Stimulated activated naive CD4-positive, alpha-beta T cell treated with Interleukin-2 at 50 U/mL for 16 hours (primary cell): ENCODE results near the gene CFAP299.

Source experiments
- DNase-seq: peaks from one replicate; lab custom pipeline; 2025; lab: John Stamatoyannopoulos, UW

The CFAP299 gene

DNA sequence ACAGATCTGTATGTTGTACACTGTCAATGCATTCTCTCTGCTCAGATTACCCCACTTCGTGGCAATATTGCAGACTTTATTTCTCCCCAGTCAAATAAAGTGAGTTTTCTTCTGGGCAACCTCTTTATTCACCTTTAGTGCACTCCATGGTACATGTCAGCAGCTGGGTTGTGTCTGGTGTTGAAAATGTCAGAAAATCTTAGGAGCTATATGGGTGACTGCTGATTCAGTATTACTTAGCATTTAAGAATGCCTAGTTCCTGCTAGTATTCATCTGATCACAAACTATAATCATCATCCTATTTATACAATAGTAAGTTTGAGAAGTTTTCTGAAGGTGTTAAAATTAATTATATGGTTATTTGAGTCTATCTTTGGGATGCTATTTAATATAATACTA, 112.5 kb downstream of the CFAP299 start:
- DNase-seq: no peak

- DNase-seq: no peak
Observed at GRCh38 chr4:80452055-80452454, 116.5 kb downstream of the CFAP299 start.

GRCh38 chr4:80452768-80453167, 117.2 kb downstream of the CFAP299 start:
- no peak for DNase-seq

- DNase-seq: no peak
Observed at GRCh38 chr4:80454040-80454439, 118.5 kb downstream of the CFAP299 start.

GRCh38 chr4:80454556-80454955, 119.0 kb downstream of the CFAP299 start:
- DNase-seq: no peak

DNA sequence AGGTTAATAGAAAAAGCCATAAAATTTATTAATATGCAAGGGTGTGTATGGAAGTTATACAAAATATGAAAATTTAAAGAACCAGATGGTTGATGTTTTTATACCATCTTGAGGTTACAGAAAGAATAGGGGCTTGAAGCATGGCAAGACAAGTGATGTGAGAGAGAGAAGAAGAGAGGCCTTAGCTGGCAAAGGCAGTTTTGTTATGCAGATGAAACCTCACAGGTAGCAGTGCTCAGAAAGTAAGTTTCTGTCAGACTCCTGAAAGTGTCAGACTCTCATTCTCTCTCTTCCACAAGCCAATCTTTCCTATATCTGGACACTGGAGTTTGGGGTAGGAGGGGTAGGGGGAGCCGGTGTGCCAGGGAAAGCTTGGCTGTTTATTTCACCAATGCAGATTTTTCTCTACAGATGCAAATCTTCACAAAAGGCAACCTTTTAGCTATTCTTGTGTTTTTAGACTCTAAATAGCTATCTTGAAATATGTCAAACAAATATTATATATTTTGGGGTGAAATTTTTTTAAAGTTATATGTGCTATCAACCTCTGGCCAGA, 124.5 kb downstream of the CFAP299 start:
- DNase-seq: no peak

DNA sequence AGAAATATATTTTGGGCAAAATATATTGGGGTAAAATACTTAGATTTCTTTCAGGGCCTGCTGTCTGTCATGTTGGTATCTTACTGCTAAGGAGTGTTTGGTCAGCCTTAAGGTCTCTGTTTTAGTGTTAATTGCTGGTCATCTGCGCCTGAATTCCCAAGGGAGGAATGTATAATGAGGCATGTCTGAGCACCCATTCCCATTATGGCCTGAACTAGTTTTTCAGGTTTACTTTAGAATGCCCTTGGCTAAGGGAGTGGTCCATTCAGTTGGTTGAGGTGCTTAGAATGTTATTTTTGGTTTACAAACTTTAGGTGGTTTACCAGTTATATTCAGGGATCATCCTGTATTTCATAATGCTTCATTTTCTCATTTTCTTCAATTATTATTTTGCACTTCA, 125.9 kb downstream of the CFAP299 start:
- no peak for DNase-seq

GRCh38 chr4:80462621-80463091, 127.1 kb downstream of the CFAP299 start:
- no peak for DNase-seq

- DNase-seq: no peak
Observed at GRCh38 chr4:80463509-80463908, 128.0 kb downstream of the CFAP299 start.

DNA sequence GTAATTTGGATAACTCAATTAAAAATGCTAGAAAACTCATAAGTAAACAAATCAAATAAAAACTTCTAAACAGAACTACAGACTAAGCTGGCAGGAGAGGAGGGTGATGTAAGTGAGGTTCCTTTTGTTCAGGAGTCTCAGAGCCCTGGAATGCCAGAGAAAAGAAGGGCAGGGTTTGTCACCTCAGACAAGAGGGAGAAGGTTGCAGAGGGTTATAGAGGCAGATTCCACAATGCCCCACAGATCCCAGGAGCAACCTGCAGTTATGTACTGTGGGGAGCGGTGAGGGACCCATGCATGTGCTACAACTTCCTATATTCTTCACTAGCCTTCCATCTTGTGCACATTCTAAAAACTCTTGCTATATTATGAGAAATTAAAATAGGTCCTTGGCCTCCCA, 129.7 kb downstream of the CFAP299 start:
- no peak for DNase-seq

DNA sequence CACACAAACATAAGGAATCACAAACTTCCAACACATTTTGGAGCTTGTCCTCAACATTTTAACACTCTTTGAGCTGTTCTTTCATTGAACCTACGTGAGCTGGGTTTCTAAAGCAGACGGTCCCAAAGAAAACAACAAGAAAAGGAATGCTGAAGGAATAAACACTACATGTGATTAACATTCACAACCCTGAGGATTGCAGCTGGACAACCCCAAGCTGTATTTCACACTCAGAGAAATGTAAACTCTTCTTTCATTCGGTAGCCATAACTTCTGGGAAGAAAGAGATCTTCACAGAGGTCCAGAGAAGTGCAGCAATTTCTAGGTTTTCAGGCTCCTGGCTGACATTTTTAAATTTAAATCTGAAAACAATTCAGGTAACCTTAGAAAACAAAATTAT, 130.2 kb downstream of the CFAP299 start:
- DNase-seq: no peak

- no peak for DNase-seq
Observed at GRCh38 chr4:80466618-80467017, 131.1 kb downstream of the CFAP299 start.

GRCh38 chr4:80471756-80472155, 136.2 kb downstream of the CFAP299 start:
- no peak for DNase-seq

- no peak for DNase-seq
Observed at GRCh38 chr4:80475236-80475635, 139.7 kb downstream of the CFAP299 start.

DNA sequence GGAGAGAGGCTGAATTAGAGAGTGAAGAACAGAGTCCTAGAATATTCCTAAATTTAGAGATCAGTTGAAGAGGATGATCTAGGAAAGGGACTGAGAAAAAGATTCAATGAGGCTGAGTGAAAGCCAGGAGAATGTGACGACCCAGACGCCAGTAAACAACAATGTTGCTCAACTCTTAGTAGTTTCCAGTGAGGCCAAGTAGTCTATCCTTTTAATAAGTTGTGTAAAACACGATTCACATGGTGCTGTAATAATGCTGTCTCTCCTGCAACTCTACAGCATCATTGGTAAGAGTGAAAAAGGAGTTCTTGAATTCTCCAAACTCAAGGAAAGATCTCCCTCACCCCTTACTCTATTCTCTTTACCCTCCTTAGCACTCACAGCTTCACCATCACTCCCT, 140.3 kb downstream of the CFAP299 start:
- DNase-seq: no peak

- DNase-seq: no peak
Observed at GRCh38 chr4:80484712-80485111, 149.2 kb downstream of the CFAP299 start.

DNA sequence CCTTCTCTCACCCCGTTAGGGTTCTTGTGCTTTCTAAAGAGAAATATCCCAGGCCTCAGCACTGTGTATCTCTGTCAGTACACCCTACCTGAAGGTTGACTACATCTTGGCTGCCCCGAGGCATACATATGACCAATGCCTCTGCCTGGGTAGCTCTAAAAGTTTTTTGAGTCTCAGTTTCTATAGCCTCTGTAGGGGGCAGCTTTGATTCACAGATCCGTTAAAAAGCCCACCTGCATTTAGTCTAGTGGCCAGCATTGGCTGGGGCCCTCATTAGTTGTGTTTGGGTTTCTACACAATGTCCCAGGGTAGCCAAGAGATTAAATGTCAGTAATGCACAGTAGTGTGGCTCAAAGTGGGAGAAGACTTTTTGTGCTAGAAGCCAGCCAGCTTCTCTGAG, 151.1 kb downstream of the CFAP299 start:
- DNase-seq: no peak

GRCh38 chr4:80489798-80490197, 154.3 kb downstream of the CFAP299 start:
- no peak for DNase-seq

GRCh38 chr4:80492761-80493160, 157.2 kb downstream of the CFAP299 start:
- no peak for DNase-seq

DNA sequence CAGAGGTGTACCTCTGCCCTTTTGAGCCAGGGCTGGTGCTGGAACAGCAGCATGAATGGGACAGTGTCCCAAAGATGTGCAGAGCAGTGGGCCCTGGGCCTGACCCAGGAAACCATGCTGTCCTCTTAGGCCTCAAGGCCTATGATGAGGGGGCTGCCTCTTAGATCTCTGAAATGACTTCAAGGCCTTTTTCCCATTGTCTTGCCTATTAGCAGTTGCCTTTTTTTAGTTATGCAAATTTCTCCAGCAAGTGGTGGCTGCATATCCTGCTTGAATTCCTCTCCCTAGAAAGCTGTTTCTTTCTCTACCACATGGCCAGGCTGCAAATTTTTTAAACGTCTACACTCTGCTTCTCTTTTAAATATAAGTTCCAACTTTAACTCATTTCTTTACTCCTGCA, 160.3 kb downstream of the CFAP299 start:
- DNase-seq: no peak

DNA sequence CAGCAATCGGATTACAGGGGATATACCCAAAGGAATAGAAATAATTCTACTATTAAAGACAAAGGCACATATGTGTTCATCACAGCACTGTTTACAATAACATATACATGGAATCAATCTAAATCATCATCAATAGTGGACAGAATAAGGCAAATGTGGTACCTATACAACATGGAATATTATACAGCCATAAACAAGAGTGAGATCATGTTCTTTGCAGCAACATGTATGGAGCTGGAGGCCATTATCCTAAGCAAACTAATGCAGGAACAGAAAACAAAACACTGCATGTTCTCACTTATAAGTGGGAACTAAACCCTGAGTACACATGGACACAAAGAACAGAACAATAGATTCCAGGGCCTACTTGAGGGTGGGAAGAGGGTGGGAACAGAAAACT, 163.2 kb downstream of the CFAP299 start:
- no peak for DNase-seq

- no peak for DNase-seq
Observed at GRCh38 chr4:80500613-80501012, 165.1 kb downstream of the CFAP299 start.

DNA sequence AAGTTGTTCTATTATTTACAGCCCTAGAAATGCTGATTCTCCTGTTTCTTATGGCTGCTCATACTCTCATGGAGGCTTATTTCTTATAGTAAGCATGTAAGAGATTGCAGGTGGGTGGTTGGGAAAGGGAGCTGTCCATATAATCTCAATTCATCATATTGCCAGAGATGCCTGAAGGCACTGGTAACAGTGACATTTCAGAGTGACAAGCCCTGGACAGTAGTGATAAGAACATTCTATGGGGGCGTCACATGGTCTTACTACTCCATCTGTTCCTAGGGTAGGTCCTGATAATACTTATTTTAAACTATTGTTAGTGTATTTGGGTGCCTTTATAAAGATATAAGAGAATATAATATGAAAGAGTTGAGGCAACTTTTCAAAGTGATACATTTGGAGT, 171.5 kb downstream of the CFAP299 start:
- DNase-seq: no peak

GRCh38 chr4:80507507-80507906, 172.0 kb downstream of the CFAP299 start:
- no peak for DNase-seq

DNA sequence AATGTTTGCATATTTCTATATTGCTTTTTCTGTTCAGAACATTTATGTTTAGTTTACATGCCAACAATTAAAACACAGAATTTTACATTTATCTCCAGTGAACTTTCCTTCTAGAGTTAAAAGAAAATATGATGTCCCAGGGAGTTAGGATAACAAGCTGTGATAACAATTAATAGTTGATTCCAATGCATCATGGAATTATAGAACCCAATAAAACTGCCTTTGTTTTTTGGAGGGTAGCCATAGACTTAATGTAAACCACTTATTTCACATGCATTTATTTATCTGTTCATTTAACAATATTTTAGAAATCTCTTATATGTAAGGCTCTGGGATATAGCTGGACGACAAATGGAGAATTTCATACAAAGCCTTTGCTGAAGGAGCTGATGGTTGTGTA, 180.0 kb downstream of the CFAP299 start:
- no peak for DNase-seq
